ENCODE measurements around the gene A2M.

Gene A2M

GRCh38 chr12:9072481-9073038 lies 43.2 kb downstream of the A2M start:
- no peak for DNase-seq (ENCODE audit: low read depth)

GRCh38 chr12:9071969-9072368 lies 43.8 kb downstream of the A2M start:
- DNase-seq (ENCODE audit: low read depth), result no peak

- no peak for DNase-seq (ENCODE audit: low read depth)
These were observed 44.2 kb downstream of the A2M start for GRCh38 chr12:9071518-9071917.

- no peak for DNase-seq (ENCODE audit: low read depth)
These were observed 45.4 kb downstream of the A2M start for GRCh38 chr12:9070351-9070750.

- DNase-seq (ENCODE audit: low read depth), result no peak
These were observed 47.1 kb downstream of the A2M start for GRCh38 chr12:9068600-9068999.

GRCh38 chr12:9068086-9068485 lies 47.6 kb downstream of the A2M start:
- no peak for DNase-seq (ENCODE audit: low read depth)

GRCh38 chr12:9066755-9067423 lies 48.8 kb downstream of the A2M start:
- DNase-seq (ENCODE audit: low read depth), result no peak

GRCh38 chr12:9066183-9066623 lies 49.5 kb downstream of the A2M start:
- no peak for DNase-seq (ENCODE audit: low read depth)

- no peak for DNase-seq (ENCODE audit: low read depth)
These were observed 50.2 kb downstream of the A2M start for GRCh38 chr12:9065607-9065856.

GRCh38 chr12:9064815-9065606 lies 50.7 kb downstream of the A2M start:
- DNase-seq (ENCODE audit: low read depth), result no peak

- DNase-seq (ENCODE audit: low read depth), result peak; percentile 28
These were observed 51.4 kb downstream of the A2M start for GRCh38 chr12:9064201-9064814.

- no peak for DNase-seq (ENCODE audit: low read depth)
These were observed 63.1 kb downstream of the A2M start for GRCh38 chr12:9052610-9053009.

- no peak for DNase-seq (ENCODE audit: low read depth)
These were observed 64.6 kb downstream of the A2M start for GRCh38 chr12:9051158-9051550.

- no peak for DNase-seq (ENCODE audit: low read depth)
These were observed 65.1 kb downstream of the A2M start for GRCh38 chr12:9050521-9051157.

GRCh38 chr12:9049520-9050133 lies 66.1 kb downstream of the A2M start:
- DNase-seq (ENCODE audit: low read depth), result no peak

GRCh38 chr12:9048930-9049329 lies 66.8 kb downstream of the A2M start:
- DNase-seq (ENCODE audit: low read depth), result no peak

- DNase-seq (ENCODE audit: low read depth), result no peak
These were observed 68.6 kb downstream of the A2M start for GRCh38 chr12:9047105-9047504.

GRCh38 chr12:9043766-9044165 lies 72.0 kb downstream of the A2M start:
- no peak for DNase-seq (ENCODE audit: low read depth)

- DNase-seq (ENCODE audit: low read depth), result no peak
These were observed 74.4 kb downstream of the A2M start for GRCh38 chr12:9041321-9041720.

- DNase-seq (ENCODE audit: low read depth), result no peak
These were observed 75.1 kb downstream of the A2M start for GRCh38 chr12:9040484-9041186.

GRCh38 chr12:9039397-9039977 lies 76.2 kb downstream of the A2M start:
- no peak for DNase-seq (ENCODE audit: low read depth)
